NCI-H2029 treated with DMSO at 0.1 percent for 48 hours (cell line): ENCODE data around the gene PSME4.

Source experiments
- DNase-seq: peaks from one replicate; lab custom pipeline; 2025; lab: John Stamatoyannopoulos, UW

PSME4 gene

GRCh38 chr2:53970724-53971602, at the start of gene PSME4:
TSS of gene PSME4 (minus strand) at chr2:53970993. CDS start at chr2:53970784, 209 bp downstream.
- no peak for DNase-seq

GRCh38 chr2:54015798-54016699, 45.3 kb upstream of the PSME4 start:
- DNase-seq: no peak

GRCh38 chr2:54013996-54014395, 43.2 kb upstream of the PSME4 start:
- no peak for DNase-seq

DNA sequence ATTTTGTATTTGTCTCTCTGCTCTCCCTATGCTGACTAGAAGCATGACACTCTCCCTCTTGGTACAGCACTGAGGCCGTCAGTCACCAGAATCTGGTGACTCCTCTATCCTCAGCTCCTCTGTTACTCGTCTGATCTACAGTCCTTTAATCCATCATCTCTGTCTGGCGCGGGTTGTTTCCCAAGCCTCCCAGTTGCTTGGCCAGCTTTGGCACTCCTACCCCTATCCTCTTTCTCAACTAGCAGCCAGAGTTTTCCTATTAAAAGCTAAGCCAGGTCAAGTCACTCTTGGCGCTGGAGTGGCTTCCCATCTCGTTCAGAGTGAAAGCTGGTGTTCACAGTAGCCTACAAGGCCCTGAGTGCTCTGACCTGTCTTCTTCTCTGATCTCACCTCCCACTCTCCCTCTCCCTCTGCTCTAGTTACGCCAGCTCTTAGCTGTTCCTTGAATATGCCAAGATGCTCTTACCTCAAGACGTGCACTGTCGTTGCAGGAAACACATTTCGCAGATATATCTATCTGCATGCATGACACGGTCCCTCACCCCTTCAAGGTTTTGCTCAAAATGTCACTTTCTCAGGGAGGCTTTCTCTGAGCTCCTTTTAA, 41.8 kb upstream of the PSME4 start:
- DNase-seq: no peak

GRCh38 chr2:54009549-54009948, 38.8 kb upstream of the PSME4 start:
- DNase-seq: peak; percentile 15

DNA sequence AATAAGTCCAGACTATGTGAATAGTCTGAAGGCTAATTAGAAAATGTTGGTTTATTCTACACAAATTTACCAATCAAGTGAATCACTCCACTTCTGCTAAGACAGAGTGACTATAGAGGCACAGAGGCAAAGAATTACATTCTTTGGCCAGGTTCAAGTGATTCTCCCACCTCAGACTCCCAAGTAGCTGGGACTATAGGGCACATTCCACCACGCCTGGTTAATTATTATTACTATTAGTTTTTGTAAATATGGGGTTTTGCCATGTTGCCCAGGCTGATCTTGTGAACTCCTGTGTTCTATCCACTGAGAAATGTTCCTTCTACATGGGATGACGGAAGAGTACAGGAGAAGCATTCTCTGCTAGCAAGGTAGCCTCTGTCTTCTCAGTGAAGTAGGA, 37.6 kb upstream of the PSME4 start:
- no peak for DNase-seq

DNA sequence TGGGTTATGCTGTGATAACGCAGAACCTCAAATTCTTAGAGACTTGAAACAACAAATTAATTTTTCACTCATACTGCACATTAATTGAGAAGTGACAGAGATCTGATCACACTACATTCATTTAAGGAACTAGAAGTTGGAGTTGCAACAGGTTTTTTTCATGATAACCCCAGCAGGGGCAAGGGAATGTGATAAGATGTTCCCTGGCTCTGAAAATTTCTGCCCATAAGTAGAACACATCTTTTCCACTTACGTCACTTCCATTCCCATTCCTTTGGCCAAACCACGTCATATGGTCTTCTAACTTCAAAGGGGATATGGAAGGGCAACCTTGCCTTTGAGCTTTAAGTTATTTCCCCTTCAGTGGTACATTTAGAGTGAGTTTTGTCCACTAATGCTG, 29.7 kb upstream of the PSME4 start:
- DNase-seq: no peak

DNA sequence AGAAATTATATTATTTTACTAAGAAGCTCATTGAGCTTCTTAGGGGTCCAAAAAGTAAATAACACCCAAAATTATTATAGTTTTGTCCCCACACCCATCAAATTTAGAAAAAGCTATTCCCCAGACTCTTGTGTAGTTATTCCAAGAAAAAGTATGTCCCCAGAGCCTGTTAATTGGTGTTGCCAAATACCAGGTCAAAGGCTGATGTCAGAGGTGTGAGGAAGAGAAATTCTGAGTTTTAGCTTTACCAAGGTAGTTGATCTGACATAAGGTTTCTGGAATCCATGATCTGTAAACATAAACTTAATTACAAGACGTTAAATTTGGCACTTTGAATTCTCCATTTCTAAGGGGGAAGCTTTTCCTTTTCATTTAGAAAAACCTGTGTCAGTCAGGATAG, 29.3 kb upstream of the PSME4 start:
- no peak for DNase-seq

DNA sequence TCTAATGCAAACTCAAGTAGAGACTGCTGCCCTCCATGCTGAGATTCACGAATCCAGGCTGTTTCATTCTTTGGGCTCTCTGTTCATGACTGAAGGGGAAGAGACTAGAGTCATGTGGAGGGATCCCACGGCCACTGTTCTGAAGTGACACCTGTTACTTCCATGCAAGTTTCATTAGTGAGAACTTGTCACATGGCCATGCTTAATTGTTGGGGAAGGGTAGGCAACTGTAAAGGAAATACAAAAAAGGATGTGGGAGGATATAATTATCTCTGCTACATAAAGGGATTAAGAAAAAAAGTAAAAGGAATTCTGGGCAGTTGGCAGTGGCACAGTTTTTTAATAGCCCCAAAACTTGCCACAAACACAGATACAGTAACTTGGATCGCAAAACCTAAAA, 28.0 kb upstream of the PSME4 start:
- DNase-seq: no peak

- DNase-seq: no peak
Observed at GRCh38 chr2:53994818-53995808, 24.3 kb upstream of the PSME4 start.

DNA sequence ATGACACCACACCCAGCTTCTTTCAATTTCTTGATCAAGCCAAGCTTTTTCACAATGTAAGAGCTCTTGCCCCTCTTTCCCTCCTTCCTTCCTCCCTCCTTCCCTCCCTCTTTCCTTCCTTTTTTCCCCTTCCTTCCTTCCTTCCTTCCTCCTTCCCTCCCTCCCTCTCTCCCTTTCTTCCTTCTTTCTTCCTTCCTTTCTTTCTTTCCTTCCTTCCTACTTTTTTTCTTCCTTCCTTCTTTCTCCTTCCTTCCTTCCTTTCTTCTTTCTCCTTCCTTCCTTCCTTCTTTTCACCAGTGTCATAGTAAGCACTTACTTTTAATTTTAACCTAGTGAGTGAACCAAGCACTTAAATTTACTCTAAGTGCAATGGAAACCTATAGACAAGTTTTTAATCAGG, 21.2 kb upstream of the PSME4 start:
- DNase-seq: no peak

- no peak for DNase-seq
Observed at GRCh38 chr2:53989210-53989862, 18.5 kb upstream of the PSME4 start.

- peak; percentile 80 for DNase-seq
Observed at GRCh38 chr2:53987336-53987921, 16.6 kb upstream of the PSME4 start.

GRCh38 chr2:53985646-53986045, 14.9 kb upstream of the PSME4 start:
- DNase-seq: no peak

- DNase-seq: no peak
Observed at GRCh38 chr2:53969968-53970723, 647 bp downstream of the PSME4 start.

DNA sequence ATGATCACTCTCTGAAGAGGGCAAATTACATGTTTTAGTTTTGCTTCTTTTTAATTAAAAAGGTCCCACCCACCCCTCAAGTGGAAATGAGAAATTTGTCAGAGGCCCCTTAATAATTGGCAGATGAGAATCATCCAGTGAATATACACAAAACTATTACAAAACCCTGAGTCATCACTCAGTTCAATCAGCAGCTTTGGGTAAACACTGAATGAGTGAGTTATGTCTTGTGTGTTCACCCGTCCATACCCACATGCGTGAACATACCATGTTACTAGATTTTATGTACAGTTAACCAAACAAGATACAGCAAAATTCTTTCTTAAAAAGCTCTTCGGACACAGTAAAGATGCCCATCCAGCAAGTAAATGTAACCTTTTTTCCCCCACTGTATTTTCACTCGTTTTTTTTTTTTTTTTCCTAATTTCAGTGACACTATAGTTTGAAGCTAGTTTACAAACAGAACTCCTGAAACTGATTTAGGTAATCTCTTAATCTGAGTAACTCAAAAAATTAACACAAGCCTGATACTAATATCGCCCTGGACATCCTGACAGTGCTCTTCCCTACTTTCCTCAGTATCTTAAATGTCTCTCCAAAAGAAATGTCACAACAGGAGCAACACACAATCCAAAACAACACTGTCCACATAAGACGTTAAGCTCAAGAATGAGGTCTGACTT, 1.4 kb downstream of the PSME4 start:
- DNase-seq: no peak

DNA sequence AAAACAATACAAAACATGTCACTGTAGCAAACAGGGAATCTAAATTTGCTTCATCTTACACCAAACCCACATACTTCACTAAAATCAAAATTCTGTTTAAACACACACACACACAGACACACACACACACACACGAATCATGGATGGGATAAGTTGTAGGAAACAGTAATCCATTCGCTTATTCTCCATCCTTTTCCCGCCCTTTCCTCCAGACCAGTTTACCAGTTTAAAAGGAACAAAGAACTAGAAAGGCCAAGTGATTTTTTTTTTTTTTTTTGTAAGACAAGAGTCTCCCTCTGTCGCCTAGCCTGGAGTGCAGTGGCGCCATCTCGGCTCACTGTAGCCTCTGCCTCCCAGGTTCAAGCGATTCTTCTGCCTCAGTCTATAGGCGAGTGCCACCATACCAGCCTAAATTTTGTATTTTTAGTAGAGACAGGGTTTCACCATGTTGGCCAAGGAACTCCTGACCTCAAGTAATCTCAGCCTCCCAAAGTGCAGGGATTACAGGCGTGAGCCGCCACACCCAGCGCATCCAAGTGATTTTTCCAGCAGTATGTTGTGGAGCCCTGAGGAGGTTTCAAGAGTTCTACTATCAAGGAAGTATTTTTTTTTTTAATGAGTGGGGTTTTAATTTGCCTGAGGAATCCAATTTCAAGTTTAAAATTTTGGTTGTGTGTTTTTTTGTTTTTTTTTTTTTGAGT, 5.7 kb downstream of the PSME4 start:
- DNase-seq: no peak

DNA sequence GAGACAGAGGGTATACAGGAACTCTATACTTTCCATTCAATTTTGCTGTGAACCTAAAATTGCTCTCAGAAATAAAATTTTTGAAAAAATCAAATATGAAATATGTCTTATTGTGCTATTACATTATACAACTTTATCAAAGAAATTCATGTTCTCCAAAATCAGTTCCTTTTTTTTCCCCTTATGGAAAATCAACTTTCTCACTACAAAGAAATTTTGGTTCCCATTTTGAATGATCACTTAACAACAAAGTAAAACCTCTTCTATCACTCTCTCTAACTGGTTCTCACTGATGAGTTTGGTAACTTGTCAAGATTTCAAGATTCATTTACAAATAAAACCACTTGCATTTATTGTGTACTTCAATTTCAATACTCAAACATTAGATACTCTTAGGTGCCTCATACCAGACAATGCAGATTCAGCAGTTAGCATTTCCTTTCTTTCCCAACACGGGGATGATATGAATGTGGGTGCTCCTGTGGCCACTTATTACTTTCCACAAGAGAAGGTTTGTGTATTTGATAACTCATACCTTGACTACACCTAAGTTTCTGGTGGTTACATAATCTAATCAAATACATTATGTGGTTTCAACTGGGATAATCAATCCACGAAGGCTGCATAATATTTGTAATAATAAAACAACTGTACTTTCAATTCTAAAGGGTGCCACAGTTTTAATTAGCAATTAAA, 6.4 kb downstream of the PSME4 start:
- no peak for DNase-seq
